Measurements from ENCODE around the gene RAB3C.

GRCh38 chr5:58776559-58776958 lies 193.7 kb downstream of the RAB3C start:
- TF ChIP-seq CTCF (conservative IDR thresholded peaks at IDR 0.05 in 1 of 2, IDR thresholded peaks at IDR 0.05 in 1 of 2; ENCODE audit: extremely low read depth in 1 of 2, insufficient read depth in 1 of 2, low read depth in 1 of 2, low read length in 2 of 2) (no peak), EZH2 (IDR thresholded peaks at IDR 0.05; ENCODE audit: borderline replicate concordance, low read length) (no peak)

Measured in mammary epithelial cell (primary cell).